Suprapubic skin (tissue), 3 donors: ENCODE results near the gene PSG6.

Experiments used
- EP300 ChIP-seq: sonication (generic); formaldehyde crosslinking; IDR thresholded peaks from one replicate; pipeline ENCODE4 v1.6.1; 2017; ENCODE audit warnings: antibody characterized with exemption
- TF ChIP-seq, protein P1 (sequence below), 2 donors: fragments of 200-600 bp in 1 of 2; fragments of 450-650 bp in 1 of 2; sonication (generic) in 1 of 2; IDR thresholded peaks; one replicate each; pipeline ENCODE4 v1.5.1; 2016 to 2019; ENCODE audit warnings: antibody characterized with exemption in 2 of 2, mild to moderate bottlenecking in 1 of 2, moderate library complexity in 1 of 2

DNA sequence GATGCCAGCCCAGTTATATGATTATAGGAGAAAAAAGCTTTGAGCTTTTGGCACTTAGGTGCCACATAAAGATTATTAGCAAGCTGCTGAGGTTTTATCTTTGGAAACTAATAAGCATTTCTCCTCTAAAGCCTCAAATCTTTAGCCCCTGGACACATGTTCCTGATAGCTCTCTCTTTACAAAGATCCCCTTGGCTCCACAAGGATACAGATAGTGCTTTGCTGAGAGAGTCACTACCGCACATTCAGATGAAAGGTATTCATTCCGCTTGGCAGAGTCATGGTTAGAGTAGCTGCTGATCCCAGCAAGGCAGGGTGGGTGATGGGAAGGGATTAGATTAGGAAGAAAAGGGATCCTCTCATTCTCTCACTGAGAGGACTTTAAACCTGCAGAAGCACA is 47.5 kb upstream of the PSG6 start:
- TF ChIP-seq, protein P1, sequence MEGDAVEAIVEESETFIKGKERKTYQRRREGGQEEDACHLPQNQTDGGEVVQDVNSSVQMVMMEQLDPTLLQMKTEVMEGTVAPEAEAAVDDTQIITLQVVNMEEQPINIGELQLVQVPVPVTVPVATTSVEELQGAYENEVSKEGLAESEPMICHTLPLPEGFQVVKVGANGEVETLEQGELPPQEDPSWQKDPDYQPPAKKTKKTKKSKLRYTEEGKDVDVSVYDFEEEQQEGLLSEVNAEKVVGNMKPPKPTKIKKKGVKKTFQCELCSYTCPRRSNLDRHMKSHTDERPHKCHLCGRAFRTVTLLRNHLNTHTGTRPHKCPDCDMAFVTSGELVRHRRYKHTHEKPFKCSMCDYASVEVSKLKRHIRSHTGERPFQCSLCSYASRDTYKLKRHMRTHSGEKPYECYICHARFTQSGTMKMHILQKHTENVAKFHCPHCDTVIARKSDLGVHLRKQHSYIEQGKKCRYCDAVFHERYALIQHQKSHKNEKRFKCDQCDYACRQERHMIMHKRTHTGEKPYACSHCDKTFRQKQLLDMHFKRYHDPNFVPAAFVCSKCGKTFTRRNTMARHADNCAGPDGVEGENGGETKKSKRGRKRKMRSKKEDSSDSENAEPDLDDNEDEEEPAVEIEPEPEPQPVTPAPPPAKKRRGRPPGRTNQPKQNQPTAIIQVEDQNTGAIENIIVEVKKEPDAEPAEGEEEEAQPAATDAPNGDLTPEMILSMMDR (IDR thresholded peaks at IDR 0.05): no peak
- TF ChIP-seq EP300: no peak
